AG10803 (cell line): ENCODE results near the gene GRB10.

Experiments
- DNase-seq: peaks from one replicate; pipeline ENCODE4 v3.0.0; 2010; ENCODE audit warnings: low read depth
- H3K4me3 ChIP-seq: 2 replicates; pipeline ENCODE4 v1.5.1; 2011; ENCODE audit warnings: mild to moderate bottlenecking, low read length, control low read depth
- CTCF ChIP-seq: conservative IDR thresholded peaks from 2 replicates; pipeline ENCODE4 v1.5.1; 2011; ENCODE audit warnings: mild to moderate bottlenecking, low read length, control low read depth, inconsistent platforms

GRB10 gene

GRCh38 chr7:50707236-50708006, 75.3 kb downstream of the GRB10 start:
- DNase-seq = no peak
- TF ChIP-seq CTCF = no peak
- no peak overlapping the region for H3K4me3 ChIP-seq

GRCh38 chr7:50706469-50706937, 76.2 kb downstream of the GRB10 start:
- H3K4me3 ChIP-seq = no peak overlapping the region
- no peak for TF ChIP-seq CTCF
- peak; percentile 16 for DNase-seq

- no peak for DNase-seq
- TF ChIP-seq CTCF = no peak
- no peak overlapping the region for H3K4me3 ChIP-seq
Observed at GRCh38 chr7:50704844-50705243, 77.9 kb downstream of the GRB10 start.

DNA sequence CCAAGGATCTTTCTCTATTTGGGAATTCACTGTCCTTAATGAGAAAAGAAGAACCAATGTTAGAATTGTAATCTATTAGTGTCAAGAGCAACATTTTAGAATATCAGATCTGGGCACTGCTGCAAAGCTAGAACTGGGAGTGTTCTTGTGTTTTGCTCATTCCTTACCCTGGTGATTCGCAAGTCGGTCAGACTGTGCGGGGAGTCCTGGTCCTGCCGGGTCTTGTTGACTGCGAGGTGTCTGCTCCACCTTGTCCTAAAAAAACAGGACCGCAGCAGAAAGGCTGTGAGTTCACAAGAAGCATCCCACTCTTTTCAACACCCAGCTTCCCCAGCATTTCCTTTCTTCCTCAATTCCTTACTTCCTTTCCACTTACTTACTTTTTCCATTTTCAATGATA, 79.0 kb downstream of the GRB10 start:
- TF ChIP-seq CTCF = no peak
- no peak overlapping the region for H3K4me3 ChIP-seq
- no peak for DNase-seq

DNA sequence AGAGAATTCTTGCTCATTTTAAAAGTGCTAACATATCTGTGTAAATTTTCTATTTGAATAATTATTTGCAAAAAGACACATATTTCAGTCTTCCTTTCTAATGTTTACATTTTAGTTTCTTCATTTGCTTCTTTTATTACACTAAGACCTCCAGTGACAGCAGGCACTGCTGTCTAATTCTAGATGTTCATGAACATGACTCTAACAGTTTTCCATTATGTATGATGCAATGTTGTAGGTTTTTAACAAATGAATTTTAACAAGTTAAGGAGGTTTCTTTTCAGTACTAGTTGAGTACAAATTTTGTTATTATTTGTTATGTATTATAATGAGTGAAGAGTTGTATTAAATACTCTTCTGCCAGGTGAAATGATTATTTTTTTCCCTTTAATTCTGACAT, 83.6 kb downstream of the GRB10 start:
- DNase-seq = no peak
- TF ChIP-seq CTCF = no peak

DNA sequence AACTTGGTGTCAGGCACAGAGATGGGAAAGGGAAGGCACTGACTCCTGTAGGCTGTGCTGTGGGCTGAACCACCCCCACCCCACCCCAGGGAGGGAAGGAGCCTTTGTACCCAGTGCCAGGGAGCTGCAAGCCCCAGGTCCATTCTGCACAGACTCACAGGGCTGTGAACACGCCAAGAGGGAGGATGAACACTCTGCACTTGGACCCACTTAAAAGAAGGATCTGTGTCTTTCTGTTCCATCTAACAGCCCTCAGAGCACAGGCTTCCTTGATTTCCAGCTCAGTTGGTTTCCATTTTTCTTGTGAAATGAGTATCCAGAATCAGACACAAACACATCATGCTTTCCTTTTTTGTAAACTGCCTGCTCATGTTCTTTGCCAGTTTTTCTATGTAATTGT, 84.9 kb downstream of the GRB10 start:
- no peak overlapping the region for H3K4me3 ChIP-seq
- TF ChIP-seq CTCF = no peak
- DNase-seq = no peak

More for the DNA sequence above, 83.6 kb downstream of the GRB10 start:
- no peak overlapping the region for H3K4me3 ChIP-seq

DNA sequence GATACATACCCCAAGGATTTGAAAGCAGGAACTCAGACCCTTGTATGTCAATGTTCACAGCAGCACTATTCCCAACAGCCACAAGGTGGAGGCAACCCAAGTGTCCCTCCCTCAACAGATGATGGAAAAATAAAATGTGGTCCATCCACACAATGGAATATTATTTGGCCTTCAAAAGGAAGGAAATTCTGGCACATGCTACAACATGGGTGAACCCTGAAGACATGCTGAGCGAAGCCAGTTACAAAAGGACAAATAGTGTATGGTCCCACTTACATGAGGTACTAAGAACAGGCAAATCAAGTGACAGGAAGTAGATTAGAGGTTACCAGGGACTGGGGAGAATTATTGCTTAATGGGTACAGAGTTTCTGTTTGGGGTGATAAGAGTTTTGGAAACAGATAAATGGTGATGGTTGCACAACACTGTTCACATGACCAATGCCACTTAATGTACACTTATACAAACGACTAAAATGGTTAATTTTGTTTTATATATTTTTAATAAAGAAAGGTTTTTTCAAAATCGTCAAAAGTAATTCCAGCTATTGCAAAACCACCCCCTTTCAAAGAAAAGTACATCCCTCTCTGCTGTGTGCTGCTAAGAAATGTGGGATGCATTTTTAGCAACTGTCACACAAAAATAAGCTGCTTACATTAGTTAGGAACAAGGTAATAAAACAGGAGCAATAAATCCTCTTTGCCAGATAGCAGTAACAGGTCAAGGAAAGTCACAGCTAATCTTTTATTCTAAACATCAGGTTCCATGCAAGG, 85.7 kb downstream of the GRB10 start:
- DNase-seq = no peak
- no peak overlapping the region for H3K4me3 ChIP-seq
- TF ChIP-seq CTCF = peak; percentile 55
